Measurements from ENCODE around the gene PTPRD. TPM values are rescaled to one million over a fixed set of nuclear protein-coding genes. Genes with fewer than 3 reads are reported as not detected.
A peak's percentile ranks its signal among the peaks of the same experiment; 100 is the strongest.

Gene PTPRD
- polyA plus RNA-seq, 3 donors = 114 to 130 (median 117) TPM

DNA sequence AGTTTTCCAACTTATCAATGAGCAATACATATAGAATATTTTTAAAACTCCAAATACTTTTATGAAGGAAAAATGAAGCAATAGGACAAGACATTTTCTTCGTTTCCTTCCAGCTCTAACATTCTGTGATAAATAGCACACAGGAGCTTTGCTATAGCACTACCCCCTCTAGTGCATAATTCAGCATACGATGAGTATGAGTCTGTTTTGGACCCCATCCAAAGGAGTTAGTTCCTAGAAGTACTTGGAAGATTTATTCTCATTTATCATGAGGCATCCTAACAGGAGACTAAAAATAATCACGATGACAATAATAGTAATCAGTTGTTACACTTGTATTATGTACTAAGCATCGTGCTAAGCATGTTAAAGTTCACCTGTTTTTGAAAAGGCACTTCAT is 1751.9 kb downstream of the PTPRD start:
- DNase-seq (ENCODE audit: extremely low read depth in 1 of 11, low read depth in 9 of 11, low spot score in 4 of 11) = no peak

DNA sequence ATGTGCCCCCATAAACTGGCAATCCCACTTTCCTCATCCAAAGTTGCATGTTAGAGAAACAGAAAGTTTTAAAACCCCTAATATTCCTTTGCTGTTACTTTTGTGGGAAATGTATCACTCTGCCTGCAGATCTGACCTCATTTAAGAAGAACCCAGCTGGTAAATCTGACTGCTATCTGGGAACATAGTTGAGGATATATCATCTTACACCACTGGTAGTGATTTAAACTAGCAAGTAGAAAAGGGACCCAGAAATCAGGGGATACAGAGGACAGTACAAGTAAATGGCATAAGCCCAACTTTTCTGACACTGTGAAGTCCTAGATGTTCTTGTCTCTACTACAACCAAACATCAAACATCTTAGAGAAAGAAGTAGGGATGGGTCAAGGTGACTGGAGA is 1752.7 kb downstream of the PTPRD start:
- DNase-seq (ENCODE audit: extremely low read depth in 1 of 11, low read depth in 9 of 11, low spot score in 4 of 11) = no peak

DNA sequence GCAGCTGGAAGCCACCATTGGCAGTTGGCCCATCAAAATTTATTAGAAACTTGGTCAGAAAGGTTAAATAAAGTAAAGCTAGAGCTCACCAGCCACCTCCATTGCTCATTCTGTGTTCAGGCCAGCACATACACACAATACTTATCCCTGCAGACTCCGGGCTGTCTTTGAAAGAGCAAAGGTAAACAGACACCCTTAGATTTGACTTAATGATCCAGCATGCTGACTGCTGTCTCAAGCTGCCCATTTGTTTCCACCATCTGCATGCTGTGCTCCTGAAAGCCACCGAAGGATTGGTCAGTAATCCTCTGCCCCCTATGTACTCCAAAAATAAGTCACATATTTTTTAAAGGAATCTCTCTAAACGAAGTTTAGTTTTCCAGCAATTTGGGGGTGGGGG is 1753.4 kb downstream of the PTPRD start:
- no peak for DNase-seq (ENCODE audit: extremely low read depth in 1 of 11, low read depth in 9 of 11, low spot score in 4 of 11)

DNA sequence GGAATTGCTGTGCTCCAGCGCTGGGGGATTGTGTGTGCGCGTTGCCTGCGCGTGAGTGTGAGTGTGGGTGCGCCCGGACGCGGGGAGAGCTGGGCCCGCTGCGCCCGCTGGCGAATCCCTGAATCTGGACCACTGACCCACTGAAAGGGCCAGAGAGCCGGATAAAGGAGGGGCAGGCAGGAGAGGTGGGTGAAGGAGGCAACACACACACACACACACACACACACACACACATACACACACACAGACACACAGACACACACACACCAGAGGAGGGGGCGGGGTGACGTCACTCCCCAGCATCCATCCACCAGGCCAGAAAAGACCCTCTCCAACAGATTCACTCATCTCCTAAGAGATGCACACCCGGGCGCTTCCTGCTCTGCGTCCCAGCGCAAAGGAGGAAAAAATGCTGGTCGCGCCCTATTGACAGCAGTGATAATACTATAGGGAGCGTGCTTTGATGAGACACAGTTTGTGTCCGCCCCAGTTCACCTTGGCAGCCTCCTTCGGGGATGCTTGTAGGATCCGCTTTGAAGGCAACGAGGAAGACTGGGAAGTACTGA is 1754.1 kb downstream of the PTPRD start:
- peak in 1 of 11 donors; percentile 43 for DNase-seq (ENCODE audit: extremely low read depth in 1 of 11, low read depth in 9 of 11, low spot score in 4 of 11)

DNA sequence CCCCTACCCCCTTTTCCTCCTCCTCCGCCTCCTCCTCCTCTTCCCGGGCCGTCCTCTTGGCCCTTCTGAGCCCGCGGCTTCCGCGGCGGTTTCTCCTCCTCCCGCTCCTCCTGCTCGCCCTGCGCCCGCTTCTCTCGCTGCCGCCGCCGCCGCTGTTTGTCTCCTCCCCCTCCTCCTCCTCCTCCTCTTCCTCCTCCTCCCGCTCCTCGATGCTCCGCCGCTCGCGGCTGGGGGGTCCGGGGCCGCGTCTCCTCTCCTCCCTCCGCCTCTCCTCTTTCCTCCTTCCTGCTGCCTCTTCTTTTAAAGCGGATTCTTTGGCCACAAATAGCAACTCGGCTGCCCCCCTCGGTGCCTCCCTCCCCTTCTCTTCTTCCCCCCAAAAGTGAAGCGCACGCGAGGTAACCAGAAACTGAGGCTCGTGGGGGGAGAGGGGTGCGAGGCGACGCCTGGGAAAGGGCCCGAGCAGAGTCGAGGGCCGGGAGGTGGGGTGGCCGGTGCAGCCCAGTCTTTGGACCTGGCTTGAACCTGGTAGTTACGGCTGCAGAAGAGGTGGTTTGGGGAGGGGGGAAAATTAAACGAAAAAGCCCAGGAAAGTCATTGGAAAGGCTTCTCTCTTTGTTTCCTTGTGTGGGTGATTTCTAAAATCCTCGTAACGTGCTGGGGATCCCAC is 1754.7 kb downstream of the PTPRD start:
- peak in 7 of 11 donors; percentile 45 to 65 (median 58) for DNase-seq (ENCODE audit: extremely low read depth in 1 of 11, low read depth in 9 of 11, low spot score in 4 of 11)

DNA sequence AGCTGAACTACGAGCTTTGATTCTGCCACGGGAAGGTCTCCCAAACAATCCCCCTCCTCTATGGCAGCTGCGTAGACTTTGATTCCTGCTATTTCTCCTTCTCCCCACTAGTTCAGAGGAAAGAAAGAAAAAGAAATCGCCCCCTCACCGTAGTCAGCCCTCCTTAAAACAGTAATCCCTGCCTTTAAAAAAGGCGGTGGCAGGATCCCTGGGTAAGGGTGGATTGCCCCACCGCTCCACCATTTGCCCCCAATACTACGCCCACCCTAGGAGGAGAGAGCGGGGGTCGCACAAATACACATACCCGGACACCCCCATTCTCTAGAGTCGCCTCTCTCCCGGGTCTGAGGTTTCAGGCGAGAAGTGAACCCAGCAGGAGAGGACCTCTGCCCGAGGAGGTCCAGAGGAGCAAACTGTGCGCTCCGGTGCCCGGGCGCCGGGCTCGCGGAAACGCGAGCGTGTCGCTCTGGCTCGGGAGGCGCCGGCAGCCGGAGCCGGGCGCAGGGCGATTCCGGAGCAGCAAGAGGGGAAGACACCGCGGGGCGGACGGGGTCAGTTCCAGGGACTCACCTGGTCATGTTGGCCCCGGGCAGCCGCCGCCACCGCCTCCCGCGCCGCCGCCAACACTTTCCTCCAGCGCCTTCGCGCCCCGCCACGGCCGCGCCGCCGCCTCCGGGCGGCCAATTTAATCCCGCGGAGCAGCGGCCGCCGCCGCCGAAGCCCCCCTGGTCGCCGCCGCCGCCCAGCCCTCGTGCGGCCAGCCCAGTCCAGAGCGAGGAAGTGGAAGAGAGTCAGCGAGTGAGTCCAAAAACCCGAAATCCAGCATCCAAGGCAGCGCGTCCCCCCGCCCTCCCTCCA is 1755.5 kb downstream of the PTPRD start:
- peak in 4 of 11 donors; percentile 24 to 45 (median 36) for DNase-seq (ENCODE audit: extremely low read depth in 1 of 11, low read depth in 9 of 11, low spot score in 4 of 11)

DNA sequence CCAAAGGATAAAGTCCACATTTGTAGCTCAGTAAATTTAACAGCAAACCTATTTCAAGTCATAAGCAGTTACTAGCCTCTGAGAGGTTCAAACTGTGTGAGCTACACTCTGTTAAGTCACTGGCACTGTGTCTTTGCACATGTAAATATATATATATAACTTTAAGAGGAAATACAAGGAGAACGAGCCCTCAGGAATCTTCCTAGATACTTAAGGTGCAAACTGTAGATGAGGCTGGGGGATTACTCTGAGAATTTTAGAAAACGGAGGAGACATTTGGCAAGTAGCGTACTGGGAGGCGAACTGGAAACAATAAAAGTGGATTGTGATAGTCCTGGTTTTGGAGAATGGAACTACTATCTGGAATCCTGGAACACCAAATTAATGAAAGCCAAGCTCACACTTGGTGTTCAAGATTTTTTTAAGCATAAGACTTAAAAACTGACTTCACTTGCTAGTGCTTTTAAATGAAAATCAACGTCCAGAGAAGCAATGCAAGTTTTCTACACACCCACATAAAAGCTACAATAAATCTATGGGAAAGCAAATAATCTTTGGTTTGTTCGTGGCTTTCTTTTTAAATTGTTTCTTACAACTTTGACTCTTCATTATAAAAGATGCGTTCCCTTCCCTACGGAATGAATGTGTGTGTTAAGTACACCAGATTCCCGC is 1756.3 kb downstream of the PTPRD start:
- DNase-seq (ENCODE audit: extremely low read depth in 1 of 11, low read depth in 9 of 11, low spot score in 4 of 11) = no peak

DNA sequence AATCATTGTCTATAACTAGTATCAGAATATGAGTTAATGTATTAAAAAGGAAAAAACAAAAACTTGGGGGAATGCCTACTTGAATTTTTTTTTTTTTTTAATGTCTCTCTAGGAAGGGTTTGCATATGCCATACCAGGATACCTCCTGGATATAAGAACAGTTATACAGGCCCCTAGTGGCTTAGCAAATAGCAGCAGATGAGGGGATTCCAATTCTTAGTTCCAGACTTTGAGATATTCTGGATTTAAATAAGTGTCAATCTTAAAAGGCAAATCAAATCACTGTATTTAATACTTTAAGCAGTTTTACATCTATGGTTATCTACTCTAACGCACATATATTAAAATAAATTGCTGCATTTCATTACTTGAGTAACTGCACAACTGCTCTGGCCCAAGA is 1757.8 kb downstream of the PTPRD start:
- DNase-seq (ENCODE audit: extremely low read depth in 1 of 11, low read depth in 9 of 11, low spot score in 4 of 11) = no peak

DNA sequence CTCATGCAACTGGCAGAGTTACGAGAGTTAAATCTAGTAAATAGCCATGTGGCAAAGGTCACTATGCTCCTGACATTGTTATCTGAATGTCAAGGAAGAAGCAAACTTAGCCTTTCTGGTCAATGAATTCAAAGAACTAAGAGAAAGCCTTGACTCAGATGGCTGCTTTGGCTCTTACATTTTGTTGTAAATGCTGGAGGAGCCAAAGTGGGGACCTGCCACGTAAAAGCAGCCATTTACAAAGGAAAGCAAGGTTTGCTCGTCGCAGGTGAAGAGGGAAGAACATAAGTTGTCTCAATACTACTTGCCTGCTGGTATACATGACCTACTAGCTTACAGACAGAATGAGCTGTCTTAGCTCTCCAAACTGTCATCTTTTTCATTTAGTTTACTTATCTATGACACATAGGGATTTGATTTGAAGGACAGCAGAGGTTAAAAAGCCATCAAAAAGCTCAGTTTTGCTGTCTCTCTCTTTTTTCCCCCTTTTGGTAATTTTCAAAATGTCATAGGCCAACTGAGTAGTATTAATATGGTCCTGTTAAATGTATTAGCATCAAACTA is 1760.4 kb downstream of the PTPRD start:
- DNase-seq (ENCODE audit: extremely low read depth in 1 of 11, low read depth in 9 of 11, low spot score in 4 of 11) = no peak

DNA sequence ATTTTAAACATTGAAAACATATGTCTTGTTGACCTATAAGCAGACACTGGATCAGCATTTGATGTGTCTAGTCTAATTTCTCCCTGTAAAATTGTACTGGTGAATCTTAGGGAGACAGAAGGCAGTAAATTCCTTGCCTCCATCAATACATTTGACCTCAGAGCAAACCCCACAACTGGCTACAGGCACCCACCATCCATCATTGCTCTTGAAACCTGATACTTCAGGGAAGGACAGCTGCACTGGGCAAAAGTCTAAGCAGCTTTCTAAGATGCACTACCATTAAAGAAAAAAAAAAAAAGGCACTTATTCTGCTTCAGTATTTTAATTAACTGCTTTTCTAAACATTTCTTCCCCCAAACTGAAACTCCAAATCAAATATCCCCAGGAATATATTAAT is 1761.9 kb downstream of the PTPRD start:
- peak in 2 of 11 donors; percentile 37 to 43 for DNase-seq (ENCODE audit: extremely low read depth in 1 of 11, low read depth in 9 of 11, low spot score in 4 of 11)

DNA sequence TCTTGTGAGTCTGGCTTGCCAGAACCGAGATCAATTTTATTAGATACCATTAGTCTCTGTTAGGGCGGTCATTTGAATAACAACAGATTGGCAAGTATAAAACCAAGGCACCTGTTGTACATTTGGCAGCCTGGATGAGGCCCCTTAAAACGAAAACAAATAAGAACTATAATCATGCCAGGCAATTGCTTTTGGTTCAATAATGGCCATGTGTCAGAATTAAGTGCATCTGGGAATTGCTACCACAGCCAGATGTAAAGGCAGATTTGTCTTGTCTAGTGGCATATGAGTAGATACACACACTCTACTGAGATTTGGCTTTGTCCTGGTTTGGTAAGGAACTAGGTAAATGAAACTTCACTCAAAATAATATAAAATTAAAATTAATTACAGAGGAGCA is 1767.0 kb downstream of the PTPRD start:
- no peak for DNase-seq (ENCODE audit: extremely low read depth in 1 of 11, low read depth in 9 of 11, low spot score in 4 of 11)

DNA sequence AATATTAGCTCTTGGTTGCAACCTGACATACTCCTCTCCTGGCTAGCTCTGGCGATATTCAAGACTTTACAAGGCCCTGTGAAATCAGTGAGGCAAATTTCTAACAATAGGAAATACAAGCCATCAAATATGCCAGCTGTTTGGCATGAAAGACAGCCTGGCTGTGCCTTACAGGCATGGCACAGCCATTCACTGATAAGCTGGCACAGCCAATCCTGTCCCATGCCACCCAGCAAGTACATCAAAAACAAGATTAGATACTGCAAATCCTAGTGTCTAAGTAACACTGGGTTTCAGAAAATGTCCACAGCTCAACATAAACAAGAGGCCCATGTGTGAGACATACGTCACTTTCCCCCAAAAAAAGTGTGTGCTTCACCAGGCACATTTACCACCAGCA is 1767.4 kb downstream of the PTPRD start:
- DNase-seq (ENCODE audit: extremely low read depth in 1 of 11, low read depth in 9 of 11, low spot score in 4 of 11) = no peak

DNA sequence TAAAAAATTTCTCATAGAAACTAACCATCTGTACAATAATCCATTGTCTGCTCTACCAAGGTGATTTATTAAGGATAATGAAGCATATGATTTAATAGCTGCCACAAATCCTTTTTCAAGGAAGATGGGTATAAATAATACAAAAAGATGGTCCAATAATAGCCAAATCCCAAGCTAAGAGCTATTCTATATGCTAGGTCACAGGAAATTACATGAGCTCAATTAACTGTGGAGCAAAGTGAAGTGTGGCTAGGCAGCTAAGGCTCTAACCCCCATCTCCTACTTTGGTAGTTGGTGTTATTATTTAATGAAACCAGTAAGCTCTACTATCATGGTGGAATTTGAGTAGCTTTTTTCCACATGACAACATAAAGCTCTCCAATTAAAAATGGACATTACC is 1768.3 kb downstream of the PTPRD start:
- DNase-seq (ENCODE audit: extremely low read depth in 1 of 11, low read depth in 9 of 11, low spot score in 4 of 11) = no peak

DNA sequence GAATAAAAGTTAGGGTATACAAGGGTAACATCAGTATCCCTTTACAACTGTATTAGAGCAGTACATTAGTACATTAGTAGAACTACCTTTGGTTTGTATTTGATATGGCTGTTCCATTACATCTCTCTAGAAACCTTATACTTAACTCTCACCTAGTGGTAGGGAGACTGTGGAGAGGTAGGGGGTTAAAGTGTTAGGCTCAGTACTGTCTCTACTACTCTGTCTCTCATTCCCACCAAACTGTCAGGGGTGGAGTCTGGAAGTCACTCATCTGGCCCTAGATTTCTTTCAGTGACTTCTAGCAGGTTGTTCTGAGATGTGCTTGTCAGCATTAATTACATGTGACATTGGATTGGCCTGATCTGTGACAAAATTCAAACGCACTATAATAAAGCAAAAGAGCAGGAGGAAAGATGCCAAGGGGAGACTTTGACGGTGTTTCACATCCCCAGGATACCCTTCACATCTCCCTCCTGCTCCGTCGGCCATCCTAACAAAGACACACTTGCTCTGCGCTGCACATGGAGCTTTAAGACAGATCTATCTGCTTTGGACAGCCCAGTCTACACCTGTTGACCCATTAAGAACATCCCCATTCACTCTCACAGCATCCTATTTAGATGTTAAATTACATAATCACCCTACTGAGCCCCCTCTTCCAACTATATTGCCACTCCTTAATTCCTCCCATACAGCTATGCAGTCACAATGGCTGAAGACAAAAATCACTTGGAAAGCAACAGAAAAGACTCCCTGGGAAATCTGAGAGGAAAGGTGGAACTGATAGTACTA is 1770.2 kb downstream of the PTPRD start:
- DNase-seq (ENCODE audit: extremely low read depth in 1 of 11, low read depth in 9 of 11, low spot score in 4 of 11) = no peak

DNA sequence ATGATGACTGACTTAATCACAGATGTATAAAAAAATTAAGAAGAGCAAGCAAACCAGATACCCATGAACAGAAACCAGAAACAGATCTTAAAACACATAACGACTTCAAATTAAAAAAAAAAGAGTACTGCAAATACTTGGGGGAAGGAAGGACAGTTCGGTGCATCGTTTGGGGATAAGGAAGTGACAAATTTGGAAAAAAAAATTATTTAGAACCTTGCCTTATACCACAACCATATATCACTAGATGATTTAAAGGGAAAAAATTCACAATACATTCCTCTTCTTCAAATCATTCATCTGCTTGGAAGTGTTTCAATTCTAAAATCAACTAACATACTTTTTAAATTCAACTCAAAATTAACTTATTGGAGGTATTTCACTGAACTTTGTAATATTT is 1774.7 kb downstream of the PTPRD start:
- DNase-seq (ENCODE audit: extremely low read depth in 1 of 11, low read depth in 9 of 11, low spot score in 4 of 11) = no peak

DNA sequence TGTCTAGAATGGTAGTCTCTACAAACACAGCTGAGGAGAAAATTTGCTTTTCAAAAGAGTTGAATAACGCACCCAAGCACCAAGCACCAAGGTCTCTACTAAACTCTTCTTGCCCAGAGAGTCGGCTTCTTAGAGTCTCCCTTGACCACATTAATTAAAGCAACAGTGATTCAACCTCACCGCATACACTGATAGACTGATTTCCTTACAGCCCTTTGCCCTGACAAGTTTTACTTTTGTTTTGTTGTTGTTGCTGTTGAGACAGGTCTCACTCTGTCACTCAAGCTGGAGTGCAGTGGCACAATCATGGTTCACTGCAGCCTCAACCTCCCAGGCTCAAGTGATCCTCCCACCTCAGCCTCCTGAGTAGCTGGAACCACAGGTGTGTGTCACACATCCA is 1777.5 kb downstream of the PTPRD start:
- no peak for DNase-seq (ENCODE audit: extremely low read depth in 1 of 11, low read depth in 9 of 11, low spot score in 4 of 11)

DNA sequence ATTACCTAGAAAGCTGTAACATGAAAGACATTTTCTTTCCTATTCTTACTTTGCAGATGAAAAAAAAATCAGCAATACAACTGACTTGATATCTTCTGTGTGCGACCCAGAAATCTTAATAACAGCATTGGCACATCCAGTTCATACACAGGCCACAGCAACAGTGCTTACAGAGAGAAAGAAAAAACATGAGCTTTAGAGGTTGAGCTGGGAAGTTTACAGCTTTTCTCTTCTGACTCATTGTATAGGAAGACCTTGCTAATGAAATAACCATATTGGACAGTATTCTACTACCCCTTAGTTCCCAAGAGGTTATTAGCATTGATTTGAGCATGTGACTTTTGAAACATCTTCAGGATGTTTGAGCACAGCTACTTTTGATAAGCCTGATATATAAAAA is 1779.8 kb downstream of the PTPRD start:
- no peak for DNase-seq (ENCODE audit: extremely low read depth in 1 of 11, low read depth in 9 of 11, low spot score in 4 of 11)

DNA sequence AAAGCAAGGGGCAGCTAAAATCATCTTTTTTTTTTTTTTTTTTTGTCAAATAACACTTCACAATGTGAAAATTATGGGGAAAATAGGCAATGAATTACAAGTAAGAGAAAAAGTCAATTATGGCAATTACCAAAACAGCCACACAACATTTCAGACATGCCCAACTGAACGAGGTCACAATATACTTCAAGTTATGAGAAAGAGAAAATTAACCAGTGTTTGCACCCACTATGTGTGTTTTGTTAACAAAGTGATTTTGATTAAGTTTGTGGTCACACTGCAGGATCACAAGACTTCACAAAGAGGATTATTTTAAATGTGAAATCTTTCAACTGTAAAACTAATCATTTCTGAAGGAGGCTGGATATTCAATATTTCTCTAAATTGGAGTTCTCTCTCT is 1780.4 kb downstream of the PTPRD start:
- DNase-seq (ENCODE audit: extremely low read depth in 1 of 11, low read depth in 9 of 11, low spot score in 4 of 11) = no peak

DNA sequence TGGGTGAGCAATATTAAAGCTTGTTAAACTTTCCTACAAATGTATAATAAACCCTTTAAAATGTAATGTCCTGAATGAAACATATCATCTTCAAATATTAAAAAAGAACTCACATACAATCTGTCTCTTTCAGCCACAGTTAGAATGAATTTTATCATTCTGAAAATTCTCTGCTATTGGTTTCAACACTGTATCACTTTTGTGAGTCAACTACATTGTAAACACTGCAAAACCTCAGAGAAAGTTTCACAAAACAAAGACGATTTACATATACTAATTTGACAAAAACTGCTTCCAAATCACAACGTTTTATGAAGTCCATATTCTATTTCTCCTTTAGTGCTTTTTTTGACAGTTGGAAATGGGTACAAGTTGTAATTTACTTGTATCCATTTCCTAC is 1781.2 kb downstream of the PTPRD start:
- no peak for DNase-seq (ENCODE audit: extremely low read depth in 1 of 11, low read depth in 9 of 11, low spot score in 4 of 11)

All from renal cortex interstitium (tissue), 11 donors.